ENCODE measurements around the gene COPS9. TPM values are rescaled to one million over a fixed set of nuclear protein-coding genes. Genes with fewer than 3 reads are reported as not detected.

Gene COPS9
- total RNA-seq, 2 donors from 2014 or later: 170 to 184 TPM

- Histone ChIP-seq H3K9me3 (no peaks in the 10 kb centered on the region), H3K4me1 (peaks cover 20% of the 10 kb centered on the region), H3K4me3 (no peak overlapping the region), H3K27ac (no peak overlapping the region), H3K27me3 (no peaks in the 10 kb centered on the region), H3K36me3 (replicated peaks in 1 of 2; ENCODE audit: insufficient read depth in 1 of 2, low read depth in 2 of 2) (peaks cover 12 to 19% of the 10 kb centered on the region in 2 donors)
- intact Hi-C loops (cut with DNase I): no loop called here
- TF ChIP-seq, protein P1, sequence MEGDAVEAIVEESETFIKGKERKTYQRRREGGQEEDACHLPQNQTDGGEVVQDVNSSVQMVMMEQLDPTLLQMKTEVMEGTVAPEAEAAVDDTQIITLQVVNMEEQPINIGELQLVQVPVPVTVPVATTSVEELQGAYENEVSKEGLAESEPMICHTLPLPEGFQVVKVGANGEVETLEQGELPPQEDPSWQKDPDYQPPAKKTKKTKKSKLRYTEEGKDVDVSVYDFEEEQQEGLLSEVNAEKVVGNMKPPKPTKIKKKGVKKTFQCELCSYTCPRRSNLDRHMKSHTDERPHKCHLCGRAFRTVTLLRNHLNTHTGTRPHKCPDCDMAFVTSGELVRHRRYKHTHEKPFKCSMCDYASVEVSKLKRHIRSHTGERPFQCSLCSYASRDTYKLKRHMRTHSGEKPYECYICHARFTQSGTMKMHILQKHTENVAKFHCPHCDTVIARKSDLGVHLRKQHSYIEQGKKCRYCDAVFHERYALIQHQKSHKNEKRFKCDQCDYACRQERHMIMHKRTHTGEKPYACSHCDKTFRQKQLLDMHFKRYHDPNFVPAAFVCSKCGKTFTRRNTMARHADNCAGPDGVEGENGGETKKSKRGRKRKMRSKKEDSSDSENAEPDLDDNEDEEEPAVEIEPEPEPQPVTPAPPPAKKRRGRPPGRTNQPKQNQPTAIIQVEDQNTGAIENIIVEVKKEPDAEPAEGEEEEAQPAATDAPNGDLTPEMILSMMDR (IDR thresholded peaks at IDR 0.05): no peak
- TF ChIP-seq POLR2A (IDR thresholded peaks at IDR 0.05): no peak
- DNase-seq (no peak), ATAC-seq (no peak)
- 87 to 88% methylated on average over 17 to 22 of the region's 22 CpGs for WGBS, 2 donors
These were observed 4.0 kb downstream of the COPS9 start for GRCh38 chr2:240131941-240132650.

DNA sequence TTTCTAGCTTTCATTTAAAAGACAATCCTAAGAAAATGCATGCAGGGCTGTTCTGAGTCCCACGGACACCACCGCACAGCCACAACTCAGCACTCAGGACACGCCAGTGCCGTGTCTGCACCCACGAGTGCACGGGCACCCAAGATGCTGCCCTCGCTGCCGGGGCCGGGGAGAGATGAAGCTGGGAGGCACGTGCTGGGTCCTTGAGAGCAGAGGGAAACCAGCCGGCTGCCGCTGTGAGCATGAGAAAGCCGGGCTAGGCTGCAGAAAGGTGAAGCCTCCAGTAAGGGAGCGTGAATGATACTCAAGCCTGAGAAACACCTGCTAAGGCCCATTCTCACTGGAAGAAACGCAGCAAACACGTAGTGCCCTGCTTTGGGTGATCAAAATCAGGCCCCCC, 4.8 kb downstream of the COPS9 start:
- 90 to 93% methylated on average over 16 of the region's 16 CpGs for WGBS, 2 donors
- Histone ChIP-seq H3K27ac (no peak overlapping the region), H3K36me3 (replicated peaks in 1 of 2; ENCODE audit: insufficient read depth in 1 of 2, low read depth in 2 of 2) (peaks cover 12 to 19% of the 10 kb centered on the region in 2 donors), H3K4me1 (peaks cover 14% of the 10 kb centered on the region), H3K9me3 (no peaks in the 10 kb centered on the region), H3K4me3 (no peak overlapping the region), H3K27me3 (no peaks in the 10 kb centered on the region)
- DNase-seq (no peak), ATAC-seq (no peak)
- intact Hi-C loops (cut with DNase I): no loop called here
- TF ChIP-seq, protein P1 (IDR thresholded peaks at IDR 0.05): no peak
- TF ChIP-seq POLR2A (IDR thresholded peaks at IDR 0.05): no peak

DNA sequence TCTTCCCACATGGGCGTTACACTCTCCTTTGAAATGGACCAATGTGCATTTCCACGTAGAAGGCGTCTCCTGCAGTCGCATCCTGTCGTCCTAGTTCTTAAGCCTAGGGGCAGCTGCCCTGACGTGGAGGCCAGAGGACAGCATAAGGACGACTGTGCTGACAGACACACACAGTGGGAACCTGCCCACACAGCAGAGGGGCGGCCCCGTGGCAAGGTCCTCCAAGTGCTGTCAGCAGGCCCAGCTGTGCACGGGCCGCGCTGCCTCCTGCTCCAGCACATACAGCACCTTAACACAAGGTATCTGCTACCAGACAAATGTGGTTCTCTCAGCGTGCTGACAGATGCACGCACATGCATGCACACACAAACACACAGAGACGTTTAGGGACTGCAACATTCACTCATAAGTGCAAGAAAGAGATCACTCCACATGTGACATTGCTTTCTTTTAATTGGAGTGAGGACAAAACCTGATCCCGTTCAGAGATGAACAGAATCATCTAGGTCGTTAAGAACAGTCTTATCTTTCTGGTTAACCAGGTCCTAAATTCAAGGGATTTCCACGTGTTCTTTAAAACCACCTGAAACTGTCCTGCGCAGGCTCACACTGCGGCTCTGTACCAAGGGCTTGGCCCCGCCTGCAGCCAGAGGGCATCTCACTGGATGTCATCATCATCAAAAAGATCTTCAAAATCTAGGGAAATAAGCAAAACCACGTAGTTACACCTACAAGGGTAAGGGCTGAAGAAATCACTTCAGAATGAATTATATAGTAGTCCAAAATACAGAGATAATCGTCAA, 5.5 kb downstream of the COPS9 start:
- Histone ChIP-seq H3K36me3 (replicated peaks in 1 of 2; ENCODE audit: insufficient read depth in 1 of 2, low read depth in 2 of 2) (peaks cover 12 to 19% of the 10 kb centered on the region in 2 donors), H3K9me3 (no peaks in the 10 kb centered on the region), H3K27me3 (no peaks in the 10 kb centered on the region), H3K27ac (no peak overlapping the region), H3K4me3 (no peak overlapping the region), H3K4me1 (peaks cover 13% of the 10 kb centered on the region)
- DNase-seq: no peak
- intact Hi-C loops (cut with DNase I): no loop called here
- ATAC-seq: no peak
- WGBS, 2 donors: 80 to 82% methylated on average over 16 to 18 of the region's 23 CpGs
- TF ChIP-seq, protein P1 (IDR thresholded peaks at IDR 0.05): no peak
- TF ChIP-seq POLR2A (IDR thresholded peaks at IDR 0.05): no peak

DNA sequence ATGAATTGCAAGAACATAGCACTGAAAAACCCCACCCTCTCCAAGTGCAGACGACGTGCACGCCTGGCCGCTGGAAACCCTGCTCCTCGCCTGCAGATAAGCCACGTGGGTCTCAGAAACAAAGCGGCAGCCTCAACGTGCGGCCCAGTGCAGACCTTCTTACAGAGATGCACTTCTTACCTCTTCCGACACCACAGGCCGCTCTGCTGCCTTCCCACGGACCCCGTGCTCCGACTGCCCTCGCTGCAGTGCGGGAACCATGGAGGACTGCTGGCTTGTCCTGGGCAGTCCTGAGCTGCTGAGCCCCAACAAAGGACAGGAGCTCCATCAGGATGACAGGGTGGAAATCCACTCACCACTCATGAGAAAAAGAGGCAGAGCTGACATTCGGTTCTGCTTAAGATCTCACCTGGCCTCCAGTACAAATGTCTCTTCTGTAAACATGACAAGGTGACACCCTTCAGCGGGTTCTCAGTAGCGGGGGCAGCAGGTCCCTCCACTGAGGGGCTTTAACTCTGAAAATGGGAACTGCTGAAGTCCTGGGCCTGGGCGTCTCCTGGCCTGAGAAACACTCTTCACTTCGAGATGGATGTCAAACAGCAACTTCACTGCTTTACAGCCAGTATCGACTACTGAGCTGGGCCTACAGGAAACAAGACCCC, 6.2 kb downstream of the COPS9 start:
- Histone ChIP-seq H3K4me1 (peaks cover 6% of the 10 kb centered on the region), H3K27me3 (no peaks in the 10 kb centered on the region), H3K9me3 (no peaks in the 10 kb centered on the region), H3K36me3 (replicated peaks in 1 of 2; ENCODE audit: insufficient read depth in 1 of 2, low read depth in 2 of 2) (peaks cover 12 to 19% of the 10 kb centered on the region in 2 donors), H3K4me3 (no peak overlapping the region), H3K27ac (no peak overlapping the region)
- intact Hi-C loops (cut with DNase I): no loop called here
- ATAC-seq (no peak), DNase-seq (no peak)
- 89 to 95% methylated on average over 20 to 22 of the region's 22 CpGs for WGBS, 2 donors
- TF ChIP-seq POLR2A (IDR thresholded peaks at IDR 0.05): no peak
- TF ChIP-seq, protein P1 (IDR thresholded peaks at IDR 0.05): no peak

All from body of pancreas (tissue), 4 donors.